Measurements from ENCODE around the gene GPS1.
A peak's percentile ranks its signal among the peaks of the same experiment; 100 is the strongest.
"Not testable (repeated sequence)": the region's sequence is repeated elsewhere in the genome, so short reads cannot be mapped to it uniquely, and the experiment has no call there.

The GPS1 gene

DNA sequence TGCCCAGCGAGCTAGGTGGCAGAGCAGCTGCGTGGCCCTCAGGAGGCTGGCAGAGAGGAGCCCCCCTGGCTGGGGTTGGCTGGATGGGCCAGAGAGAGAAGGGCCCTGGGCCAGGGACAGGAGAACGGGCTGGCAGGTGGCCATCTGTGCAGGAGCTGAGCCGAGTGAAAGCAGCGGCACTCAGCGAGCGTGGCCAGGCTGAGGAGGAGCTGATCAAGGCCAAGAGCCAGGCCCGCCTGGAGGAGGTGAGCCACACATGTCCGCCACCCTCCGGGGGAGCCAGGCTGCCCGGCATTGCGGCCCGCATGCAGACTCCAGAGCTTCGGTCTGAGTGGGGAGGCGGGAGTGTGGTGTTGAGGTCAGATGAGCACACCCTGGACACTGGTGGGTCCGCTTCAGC lies 22.3 kb upstream of the GPS1 start:
- no peak for DNase-seq

DNA sequence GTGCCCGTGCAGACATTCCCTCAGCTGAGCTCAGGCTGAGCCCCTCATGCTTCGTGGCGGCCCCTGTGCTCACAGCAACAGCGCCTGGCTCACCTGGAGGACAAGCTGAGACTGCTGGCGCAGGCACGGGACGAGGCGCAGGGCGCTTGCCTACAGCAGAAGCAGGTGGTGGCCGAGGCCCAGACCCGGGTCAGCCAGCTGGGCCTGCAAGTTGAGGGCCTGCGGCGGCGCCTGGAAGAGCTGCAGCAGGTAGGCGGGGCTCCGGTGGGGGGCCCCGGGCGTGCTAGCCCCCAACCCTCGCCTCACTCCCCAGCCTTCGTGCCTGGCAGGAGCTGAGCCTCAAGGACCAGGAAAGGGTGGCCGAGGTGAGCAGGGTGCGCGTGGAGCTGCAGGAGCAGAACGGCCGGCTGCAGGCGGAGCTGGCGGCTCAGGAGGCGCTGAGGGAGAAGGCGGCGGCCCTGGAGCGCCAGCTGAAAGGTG lies 21.7 kb upstream of the GPS1 start:
- DNase-seq: no peak

DNA sequence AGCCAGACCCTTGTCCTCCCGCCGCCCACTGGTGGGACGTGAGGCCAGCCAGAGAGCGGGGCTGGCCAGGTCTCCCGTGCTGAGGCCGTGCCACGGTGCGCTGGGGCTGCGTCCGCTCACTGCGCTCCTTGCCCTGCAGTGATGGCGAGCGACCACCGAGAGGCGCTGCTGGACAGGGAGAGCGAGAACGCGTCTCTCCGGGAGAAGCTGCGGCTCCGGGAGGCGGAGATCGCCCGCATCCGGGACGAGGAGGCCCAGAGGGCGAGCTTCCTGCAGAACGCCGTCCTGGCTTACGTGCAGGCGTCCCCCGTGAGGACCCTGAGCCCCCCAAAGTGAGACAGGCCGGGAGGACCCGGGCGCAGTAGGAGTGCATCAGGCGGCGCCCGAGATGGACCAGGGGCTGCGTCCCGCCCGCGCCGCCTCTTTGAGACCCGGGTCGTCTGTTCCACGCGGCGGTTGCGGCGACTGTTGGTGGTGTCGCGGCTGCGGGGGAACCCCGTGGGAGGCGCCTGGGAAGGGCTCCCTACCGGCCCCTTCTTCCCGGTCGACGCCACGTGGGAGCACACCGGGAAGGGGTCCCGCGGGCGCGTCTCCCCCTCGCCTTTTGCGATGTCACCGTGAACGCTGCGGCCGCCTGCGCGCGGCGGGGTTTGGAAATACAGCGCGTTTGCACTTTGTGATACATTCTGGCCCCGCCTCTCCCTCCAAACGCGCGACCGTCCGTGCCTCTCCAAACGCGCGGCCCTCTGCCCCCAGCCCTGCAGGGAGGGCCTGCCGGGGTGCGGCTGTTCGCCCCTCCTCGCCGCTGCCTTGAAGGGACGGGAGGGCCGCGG lies 21.0 kb upstream of the GPS1 start:
- peak; percentile 98 for DNase-seq

DNA sequence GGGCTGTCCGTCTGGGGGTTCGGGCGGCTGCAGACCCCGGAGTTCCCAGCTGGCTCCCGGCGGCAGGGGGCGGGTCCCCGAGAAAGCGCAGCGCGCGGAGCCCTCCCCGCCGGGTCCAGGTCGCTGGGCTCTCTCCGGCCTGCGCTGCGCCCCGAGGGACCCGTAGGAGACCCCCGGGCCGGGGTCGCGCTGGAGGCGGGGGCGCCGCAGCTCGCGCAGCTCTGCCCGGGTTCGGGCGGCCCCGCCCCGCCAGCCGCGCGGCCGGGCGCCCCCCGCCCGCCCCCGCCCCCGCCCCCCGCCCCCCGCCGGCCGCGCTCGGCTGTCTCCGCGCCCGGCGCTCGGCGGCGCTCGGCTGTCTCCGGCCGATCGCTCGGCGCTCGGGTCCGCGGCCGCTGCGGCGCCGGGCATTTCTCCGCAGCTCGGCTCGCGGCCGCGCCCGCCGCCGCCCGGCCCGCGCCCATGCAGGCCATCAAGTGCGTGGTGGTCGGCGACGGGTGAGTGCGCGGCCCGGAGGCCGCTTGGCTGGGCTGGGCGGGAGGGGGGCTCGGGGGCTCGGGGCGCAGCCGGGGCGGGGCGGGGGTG lies 20.3 kb upstream of the GPS1 start, which contains the start of gene RAC3:
TSS of gene RAC3 (plus strand) at position 376 of the 582 bp plus-strand sequence. CDS start at position 460, 84 bp downstream.
- no peak for DNase-seq

DNA sequence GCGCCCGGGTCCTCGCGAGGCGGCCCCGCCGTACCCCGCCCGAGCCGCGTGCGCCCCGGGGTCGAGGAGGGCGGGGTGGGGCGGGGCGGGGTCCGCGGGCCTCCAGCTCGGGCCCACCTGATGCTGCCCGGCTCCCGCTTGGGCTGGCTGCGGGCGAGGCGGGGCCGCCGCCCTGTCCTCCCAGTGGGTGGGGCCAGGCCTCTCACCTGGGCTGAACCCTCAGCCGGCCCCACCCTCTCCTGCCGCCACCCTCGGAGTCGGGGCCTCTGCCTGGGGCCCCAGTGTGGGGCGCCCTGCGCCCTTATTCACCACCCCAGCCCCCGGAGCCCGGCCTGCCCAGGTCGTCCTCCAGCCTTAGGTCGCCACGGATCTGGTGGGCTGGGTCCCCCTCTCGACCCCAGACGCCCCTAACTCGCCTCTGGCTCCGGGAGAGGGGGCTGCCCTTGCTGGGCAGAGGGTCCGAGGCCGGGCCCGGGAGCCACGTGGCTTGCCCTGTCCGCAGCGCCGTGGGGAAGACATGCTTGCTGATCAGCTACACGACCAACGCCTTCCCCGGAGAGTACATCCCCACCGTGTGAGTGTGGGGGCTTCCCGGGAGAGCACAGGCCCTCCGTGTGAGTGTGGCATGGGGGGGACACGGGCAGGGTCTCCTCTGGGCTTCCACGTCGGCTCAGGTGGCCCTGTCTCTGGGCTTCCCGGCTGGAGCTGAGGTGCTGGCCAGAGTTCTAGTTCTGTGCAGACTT lies 19.6 kb upstream of the GPS1 start:
- no peak for DNase-seq

DNA sequence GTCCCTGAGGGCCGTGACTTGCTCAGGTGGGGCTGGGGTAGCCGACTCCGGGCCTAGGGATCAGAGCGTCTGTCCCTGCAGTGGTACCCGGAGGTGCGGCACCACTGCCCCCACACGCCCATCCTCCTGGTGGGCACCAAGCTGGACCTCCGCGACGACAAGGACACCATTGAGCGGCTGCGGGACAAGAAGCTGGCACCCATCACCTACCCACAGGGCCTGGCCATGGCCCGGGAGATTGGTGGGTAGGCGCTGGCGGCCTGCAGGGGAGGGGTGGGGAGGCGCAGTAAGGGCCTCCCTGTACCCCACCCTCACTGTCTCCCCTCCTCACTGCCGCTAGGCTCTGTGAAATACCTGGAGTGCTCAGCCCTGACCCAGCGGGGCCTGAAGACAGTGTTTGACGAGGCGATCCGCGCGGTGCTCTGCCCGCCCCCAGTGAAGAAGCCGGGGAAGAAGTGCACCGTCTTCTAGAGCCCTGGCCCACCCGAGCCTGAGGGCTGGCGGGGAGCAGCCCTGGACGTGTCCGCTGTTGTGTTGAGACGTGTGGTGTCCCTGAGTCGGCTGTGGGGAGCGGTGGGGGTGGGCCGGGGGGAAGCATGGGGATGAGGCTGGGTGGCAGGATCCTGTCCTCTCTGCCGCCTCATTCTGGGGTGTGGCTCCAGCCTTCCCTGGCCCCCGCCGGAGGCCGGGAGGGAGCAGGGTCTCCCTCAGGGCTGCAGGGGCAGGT lies 18.2 kb upstream of the GPS1 start:
- DNase-seq: no peak

DNA sequence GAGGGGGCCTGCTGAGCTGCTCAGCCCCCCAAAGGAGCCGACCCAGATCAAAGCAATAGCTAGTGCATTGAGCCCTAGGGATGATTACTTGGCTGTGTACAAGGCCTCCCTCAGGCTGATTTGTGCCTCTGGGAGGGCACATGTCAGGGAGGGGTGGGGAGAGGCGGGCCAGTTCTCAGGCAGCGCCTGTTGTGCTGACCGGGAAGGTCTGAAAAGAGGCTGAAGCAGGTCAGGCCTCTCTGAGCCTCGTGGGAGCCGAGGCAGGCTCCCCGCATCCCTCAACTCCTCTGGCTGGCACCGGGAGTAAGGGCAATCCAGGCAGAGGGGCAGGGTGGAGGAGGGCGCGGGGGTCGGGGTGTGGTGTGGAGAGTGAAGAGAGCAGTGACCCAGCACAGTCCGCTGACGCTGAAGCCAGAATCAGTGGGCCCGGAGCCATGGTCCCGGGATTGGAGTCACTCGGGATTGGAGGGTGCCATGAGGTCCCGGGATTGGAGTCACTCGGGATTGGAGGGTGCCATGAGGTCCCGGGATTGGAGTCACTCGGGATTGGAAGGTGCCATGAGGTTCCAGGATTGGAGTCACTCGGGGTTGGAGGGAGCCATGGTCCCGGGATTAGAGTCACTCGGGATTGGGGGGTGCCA lies 17.2 kb upstream of the GPS1 start:
- DNase-seq: no peak

DNA sequence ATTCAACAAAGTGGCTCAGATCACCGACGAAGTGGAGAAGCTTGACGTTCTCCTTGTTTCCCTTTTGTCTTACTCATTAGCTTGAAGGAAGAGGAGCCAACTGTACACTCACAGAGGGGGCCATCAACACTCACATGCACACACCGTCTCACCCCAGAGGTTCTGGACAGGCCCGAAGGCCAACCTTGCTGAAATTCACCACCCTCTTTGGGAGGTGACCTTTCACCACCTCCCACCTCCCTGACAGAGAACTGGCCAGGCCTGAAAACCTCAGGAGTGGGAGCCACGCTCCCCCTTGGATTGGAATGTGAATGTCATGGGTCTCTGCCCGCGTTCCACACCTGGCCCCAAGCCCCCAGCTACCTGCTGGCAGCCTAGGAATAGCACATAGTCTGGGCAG lies 16.2 kb upstream of the GPS1 start:
- DNase-seq: no peak

DNA sequence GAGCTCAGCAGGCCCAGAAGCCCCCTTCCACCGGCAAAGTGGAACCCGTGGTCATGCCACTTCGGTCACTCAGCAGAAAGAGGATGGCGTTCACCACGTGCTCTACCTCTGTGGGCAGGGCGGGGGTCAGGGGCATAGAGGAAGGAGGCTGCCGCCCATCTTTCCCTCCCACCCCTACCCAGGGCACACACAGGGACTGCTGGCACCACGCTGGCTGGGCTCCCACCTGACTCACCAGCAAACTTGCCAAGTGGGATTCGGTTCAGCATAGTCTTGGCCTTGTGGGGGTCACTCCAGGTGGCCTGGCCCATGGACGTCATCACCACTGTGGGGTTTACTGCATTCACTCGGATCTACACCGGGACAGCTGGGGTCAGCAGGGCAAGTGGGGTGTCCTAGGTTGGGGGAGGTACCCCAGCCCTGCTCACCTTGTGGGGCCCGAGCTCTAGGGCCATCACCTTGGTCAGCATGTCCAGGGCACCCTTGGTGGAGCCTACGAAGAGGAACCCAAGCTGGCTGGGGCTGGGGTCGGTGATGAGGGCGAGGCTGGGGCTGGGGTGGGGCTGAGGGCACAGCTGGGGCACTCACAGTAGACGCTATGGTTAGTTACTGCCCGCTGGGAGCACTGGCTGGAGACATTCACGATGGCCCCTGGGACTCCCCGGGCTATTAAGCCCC lies 15.6 kb upstream of the GPS1 start:
- DNase-seq: no peak

DNA sequence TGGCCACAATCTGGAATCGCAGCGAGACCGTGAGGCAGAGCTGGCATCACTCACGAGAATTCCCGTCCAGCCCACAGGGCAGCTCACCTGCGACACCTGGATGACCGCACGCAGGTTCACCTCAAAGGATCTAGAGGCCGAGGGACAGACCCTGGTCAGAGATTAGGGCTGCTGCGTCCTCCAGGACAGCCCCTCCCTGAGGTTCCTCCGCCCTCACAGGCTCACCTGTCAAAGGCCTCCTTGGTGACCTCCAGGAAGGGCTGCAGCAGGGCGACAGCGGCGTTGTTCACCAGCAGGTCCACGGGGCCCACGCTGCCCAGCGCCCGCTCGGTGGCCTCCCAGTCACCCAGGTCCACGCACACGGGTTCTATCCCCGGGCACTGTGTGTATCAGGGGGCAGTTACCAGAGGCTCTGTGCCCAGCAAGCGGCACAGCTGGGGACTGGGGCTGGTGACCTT lies 15.0 kb upstream of the GPS1 start:
- no peak for DNase-seq

DNA sequence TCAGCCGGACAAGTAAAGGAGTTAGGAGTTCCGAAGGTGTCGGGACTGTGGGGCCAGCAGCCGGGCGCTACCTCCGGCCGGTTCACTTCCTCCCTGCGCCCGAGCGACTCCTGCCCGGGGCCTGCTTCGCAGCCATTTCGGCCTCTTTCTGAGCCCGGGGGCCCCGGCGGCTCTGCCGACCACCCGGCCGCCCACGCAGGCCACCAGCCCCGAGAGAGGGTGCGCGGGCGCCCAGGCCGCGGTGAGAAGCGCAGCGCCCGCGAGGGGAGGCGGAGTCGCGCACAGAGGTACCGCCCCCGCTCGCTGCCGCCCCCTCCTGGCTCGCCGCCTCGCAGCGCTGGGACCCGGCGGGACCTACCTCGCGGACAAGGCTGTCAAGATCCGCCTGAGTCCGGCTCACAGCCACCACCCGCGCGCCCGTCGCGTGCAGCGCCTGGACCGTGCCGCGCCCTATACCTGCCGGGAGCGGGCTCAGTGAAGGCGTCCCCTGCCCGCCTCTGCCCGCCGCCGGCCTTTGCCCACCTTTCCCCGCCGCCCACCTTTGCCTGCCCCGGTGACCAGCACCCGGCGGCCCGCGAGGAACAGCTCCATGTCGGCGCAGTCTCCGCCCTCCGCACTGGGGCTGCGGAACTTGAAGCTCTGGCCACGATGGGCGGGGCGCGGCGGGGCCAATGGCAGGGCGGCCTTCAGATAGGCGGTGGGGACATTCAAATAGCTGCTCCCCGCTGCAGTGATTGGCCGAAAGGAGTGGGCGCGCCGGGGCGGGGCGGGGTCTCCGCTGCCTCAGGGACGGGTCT lies 14.4 kb upstream of the GPS1 start, which contains the start of gene DCXR:
TSS of gene DCXR (minus strand) at position 606 of the 797 bp plus-strand sequence. CDS start at position 591, 15 bp downstream.
- DNase-seq: peak; percentile 100

DNA sequence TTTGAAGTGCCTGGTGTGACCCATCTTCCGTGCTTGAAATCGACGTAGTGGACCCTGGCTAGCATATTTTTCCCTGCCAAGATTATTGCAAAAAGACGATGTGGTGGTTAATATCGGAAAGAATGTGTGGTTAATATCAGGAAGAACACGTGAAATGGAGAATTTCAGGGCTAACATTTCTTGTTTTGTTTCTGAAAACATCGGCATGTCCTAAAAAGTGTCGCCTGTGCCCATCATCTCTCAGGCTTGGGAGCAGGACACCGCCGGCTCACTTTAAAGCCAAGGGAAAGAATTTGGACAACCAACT lies 13.9 kb upstream of the GPS1 start:
- no peak for DNase-seq

DNA sequence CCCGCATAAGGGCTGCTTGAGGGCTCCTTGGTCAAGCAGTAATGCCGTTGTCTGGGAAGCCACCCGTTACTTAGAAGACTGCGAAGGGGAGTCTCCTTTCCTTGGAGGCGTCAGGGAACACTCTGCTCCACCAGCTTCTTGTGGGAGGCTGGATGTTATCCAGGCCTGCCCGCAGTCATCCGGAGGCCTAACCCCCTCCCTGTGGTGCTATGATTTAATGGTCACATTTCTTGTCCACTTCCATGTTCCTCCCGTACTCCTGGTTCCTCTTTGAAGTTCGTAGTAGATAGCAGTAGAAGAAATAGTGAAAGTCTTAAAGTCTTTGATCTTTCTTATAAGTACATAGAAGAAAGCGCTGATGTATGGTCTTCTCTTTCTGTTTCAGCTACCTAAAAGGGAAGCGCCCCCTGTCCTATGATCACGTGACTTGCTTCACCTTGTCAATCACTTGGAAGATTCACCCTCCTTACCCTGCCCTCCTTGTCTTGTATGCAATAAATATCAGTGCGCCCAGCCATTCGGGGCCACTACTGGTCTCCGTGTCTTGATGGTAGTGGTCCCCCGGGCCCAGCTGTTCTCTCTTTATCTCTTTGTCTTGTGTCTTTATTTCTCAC lies 12.8 kb upstream of the GPS1 start:
- DNase-seq: not testable (repeated sequence)

DNA sequence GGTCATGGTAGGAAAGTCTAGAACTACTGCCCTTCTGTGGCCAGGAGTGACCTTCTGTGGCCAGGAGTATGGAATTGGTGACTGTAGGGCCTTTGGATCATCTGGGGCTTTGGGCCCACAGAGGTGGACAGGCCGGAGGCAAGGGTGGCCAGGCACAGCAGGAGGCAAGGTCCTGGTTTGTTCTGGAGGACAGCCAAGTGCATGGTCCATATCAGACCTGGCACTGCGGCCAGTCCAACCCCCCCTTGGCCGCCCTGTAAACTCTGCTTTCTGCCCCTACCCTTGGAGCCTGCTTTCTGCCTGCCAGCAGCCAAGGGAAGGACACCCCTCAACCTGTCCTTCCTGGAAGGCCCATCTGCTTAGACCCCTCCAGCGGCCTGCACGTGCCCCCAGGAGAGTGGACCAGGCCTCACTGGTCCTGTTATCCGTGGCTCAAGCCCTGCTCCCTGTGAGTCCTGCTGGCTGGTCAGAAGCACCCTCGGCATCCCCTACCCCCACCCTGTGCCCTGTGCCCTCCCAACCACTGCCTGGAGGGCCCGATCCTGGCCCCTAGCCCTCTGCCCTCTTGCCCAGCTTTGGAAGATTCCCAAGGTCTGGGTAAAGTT lies 11.9 kb upstream of the GPS1 start:
- no peak for DNase-seq

DNA sequence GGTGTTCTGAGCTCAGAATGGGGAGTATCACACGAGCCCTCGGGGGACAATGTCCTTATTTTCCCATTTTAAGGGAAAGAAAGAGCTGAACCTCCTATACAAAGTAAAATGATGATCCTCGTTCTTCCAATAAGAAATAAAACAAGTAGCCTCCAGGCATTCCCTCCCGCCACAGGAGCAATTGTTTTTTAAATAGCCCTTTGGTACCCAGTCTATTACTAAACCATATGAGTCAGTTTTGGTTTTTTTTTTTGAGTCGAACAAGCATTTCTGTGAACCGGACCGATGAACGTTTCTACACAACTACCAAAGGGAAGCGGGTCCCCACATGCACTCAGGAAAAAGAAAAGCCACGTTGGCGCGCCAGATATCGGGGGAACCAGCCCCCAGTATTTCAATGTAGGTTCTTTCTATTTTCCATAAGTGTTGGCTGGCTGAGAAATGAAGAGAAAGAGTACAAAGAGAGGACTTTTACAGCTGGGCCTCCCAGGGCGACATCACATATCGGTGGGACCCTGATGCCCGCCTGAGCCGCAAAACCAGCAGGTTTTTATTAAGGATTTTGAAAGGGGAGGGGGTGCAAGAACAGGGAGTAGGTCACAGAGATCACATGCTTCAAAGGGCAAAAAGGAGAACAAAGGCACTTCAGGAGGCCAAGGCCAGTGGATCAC lies 10.4 kb upstream of the GPS1 start:
- no peak for DNase-seq

DNA sequence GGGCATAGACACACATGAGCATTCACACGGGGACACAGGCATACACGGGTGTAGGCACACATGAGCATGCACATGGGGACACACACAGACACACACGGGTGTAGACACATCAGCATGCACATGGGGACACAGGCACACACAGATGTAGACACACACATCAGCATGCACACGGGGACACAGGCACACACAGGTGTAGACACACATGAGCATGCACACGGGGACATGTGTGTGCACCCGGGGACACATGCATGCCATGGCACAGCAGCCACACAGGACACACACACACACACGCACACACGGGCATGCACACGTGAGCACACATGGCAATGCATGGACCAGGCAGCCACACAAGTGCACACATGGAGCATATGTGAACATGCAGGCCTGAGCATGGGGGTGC lies 9.0 kb upstream of the GPS1 start:
- no peak for DNase-seq

DNA sequence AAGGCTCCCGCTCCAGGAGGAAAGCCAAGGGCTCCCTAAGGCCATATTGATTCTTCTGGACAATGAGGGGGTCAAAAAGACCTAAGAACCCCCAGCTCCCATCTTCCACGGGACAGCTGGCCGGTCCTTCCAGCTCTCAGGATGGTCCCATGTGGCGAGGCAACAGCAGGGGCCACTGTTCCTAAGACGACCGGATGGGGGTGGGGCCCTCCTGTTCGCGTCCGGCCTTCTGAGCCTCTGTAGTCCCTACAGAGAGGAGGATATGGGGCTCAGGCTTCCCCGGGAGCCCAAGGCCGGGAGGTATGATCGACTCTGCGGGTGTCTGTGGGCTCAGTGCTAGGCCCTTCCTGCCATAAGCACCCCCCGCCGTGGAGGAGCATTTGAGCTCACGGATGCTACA lies 8.2 kb upstream of the GPS1 start:
- DNase-seq: no peak

DNA sequence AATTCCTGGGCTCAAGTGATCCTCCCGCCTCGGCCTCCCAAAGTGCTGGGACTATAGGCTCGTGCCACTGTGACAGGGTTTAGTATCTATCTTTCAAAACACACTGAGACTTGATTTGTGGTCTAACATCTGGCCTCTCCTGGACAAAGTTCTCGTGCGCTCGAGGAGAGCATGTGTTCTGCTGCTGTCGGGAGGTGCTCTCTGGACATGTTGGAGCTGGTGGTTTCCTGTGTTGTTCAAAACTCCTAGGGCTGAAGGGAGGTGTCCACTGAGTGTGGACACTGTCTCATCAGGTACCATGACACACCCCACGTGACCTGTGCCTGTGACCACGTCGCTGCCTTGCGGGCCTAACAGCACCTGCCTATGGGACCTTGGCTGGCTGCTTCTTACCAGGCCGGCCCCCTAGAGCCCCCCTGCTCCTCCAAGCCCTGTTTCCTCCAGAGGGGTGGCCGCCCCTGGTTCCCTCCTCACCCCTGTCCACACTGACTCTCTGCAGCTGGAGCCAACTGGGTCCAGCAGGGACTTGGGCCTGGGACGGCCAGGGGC lies 5.7 kb upstream of the GPS1 start:
- DNase-seq: no peak

DNA sequence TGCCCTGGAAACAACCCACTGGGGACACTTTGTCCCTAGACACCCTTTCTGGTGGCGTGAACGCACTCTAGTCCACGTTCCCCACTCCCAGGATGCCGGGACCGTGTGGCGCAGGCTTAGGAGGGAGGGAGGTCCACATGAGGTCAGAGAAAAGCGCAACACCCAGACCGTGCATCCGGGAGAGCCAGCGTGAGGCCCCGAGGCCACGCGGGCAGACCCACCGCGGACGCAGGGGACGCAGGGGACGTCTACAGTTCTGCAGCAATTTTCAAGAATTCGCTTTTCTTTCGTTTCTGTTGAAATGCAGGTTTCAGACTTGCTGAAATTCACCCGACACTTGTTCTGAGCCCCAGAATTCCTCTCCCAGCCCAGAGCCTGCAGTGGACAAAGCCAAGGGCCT lies 4.8 kb upstream of the GPS1 start:
- DNase-seq: no peak
